ENCODE measurements around the gene ZNF622. TPM values are rescaled to one million over a fixed set of nuclear protein-coding genes. Genes with fewer than 3 reads are reported as not detected.

Gene ZNF622
- total and polyA plus RNA-seq, 2 donors (not counting 3 experiments of a cell fraction or from before 2014, with no cell fraction given): 10.0 to 26.6 TPM

DNA sequence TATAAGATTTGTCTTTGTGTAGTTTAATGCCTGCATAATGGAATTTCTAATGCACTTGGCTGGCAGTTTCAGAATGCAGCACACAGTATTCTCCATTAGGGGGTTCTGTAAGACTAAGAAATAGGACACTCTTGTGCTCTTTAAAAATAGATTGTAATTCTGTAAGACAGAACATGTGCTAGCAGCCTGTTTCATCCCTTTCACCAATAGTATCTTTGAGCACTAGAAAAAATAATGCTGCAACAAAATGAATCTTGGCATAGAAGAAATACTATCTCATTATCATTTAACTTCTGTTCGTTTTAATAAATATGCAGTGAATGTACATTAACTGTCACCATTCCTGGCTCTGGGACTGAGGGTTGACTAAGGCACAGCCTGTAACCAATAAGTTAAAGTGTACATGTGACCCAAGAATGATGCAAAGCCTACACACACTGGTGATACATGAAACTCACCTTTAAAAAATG, 23.8 kb upstream of the ZNF622 start:
- dilution Hi-C loops (cut with MboI; ENCODE audit: extremely low pct_ligation_motif_present, low sequenced_read_pairs): no loop called here
- no peak overlapping the region for H3K9ac ChIP-seq (replicated peaks; ENCODE audit: extremely low read depth, insufficient read depth, low read length)
- DNase-seq (ENCODE audit: low read depth, low spot score) (peak; percentile 41), FAIRE-seq (no peak)
- H3K4me3 ChIP-seq (replicated peaks in 1 of 3; ENCODE audit: insufficient read depth in 1 of 3, low read depth in 1 of 3, low read length in 3 of 3): no peak overlapping the region
- TF ChIP-seq MYC (IDR thresholded peaks at IDR 0.05; ENCODE audit: low read depth, low read length) (no peak), EZH2 (IDR thresholded peaks at IDR 0.05; ENCODE audit: borderline replicate concordance, low read depth, low read length, severe bottlenecking) (no peak), JUN (IDR thresholded peaks at IDR 0.05; ENCODE audit: borderline replicate concordance, insufficient read depth, insufficient read length, low read depth) (no peak)
- TF ChIP-seq, protein P1, sequence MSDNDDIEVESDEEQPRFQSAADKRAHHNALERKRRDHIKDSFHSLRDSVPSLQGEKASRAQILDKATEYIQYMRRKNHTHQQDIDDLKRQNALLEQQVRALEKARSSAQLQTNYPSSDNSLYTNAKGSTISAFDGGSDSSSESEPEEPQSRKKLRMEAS (IDR thresholded peaks at IDR 0.05; ENCODE audit: insufficient read depth, insufficient read length): no peak
- TF ChIP-seq, protein P2, sequence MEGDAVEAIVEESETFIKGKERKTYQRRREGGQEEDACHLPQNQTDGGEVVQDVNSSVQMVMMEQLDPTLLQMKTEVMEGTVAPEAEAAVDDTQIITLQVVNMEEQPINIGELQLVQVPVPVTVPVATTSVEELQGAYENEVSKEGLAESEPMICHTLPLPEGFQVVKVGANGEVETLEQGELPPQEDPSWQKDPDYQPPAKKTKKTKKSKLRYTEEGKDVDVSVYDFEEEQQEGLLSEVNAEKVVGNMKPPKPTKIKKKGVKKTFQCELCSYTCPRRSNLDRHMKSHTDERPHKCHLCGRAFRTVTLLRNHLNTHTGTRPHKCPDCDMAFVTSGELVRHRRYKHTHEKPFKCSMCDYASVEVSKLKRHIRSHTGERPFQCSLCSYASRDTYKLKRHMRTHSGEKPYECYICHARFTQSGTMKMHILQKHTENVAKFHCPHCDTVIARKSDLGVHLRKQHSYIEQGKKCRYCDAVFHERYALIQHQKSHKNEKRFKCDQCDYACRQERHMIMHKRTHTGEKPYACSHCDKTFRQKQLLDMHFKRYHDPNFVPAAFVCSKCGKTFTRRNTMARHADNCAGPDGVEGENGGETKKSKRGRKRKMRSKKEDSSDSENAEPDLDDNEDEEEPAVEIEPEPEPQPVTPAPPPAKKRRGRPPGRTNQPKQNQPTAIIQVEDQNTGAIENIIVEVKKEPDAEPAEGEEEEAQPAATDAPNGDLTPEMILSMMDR (IDR thresholded peaks at IDR 0.05; ENCODE audit: extremely low read depth in 1 of 2, insufficient read depth in 1 of 2, low read depth in 1 of 2, low read length in 2 of 2): peak; percentile 5 to 40
- H3K9me1 ChIP-seq (replicated peaks; ENCODE audit: control insufficient read depth, extremely low read depth, insufficient read depth, low read length): no peaks in the 10 kb centered on the region
- H3K27me3 ChIP-seq (ENCODE audit: control insufficient read depth in 2 of 2, insufficient read depth in 2 of 2, low read length in 2 of 2): peaks cover 0 to 3% of the 10 kb centered on the region in 2 experiments
- CTCF ChIA-PET: interaction anchor here (0.6 to 2.0 kb wide), 9 partner anchors 25 to 726 kb away, joined by 3 to 19 read pairs (median 5); no protein-coding TSS in a partner anchor
- no peaks in the 10 kb centered on the region for H3K36me3 ChIP-seq (ENCODE audit: control insufficient read depth in 2 of 2, extremely low read depth in 1 of 2, insufficient read depth in 2 of 2, low read length in 2 of 2)
- intact Hi-C loops (cut with micrococcal nuclease): loop anchor here (1.0 kb wide), 1 partner anchor 61 kb away; no protein-coding TSS in a partner anchor
- no peak overlapping the region for H3K27ac ChIP-seq (ENCODE audit: insufficient read depth, low read depth, low read length)
- POLR2A ChIA-PET: no interaction called here
- H3K4me1 ChIP-seq (ENCODE audit: control insufficient read depth, extremely low read depth, insufficient read depth, low read length): no peaks in the 10 kb centered on the region
- H3K4me2 ChIP-seq (ENCODE audit: insufficient read depth, low read length): no peak overlapping the region
- no peaks in the 10 kb centered on the region for H3K9me3 ChIP-seq (replicated peaks; ENCODE audit: control insufficient read depth, insufficient read depth, low read length)
- no peaks in the 10 kb centered on the region for H4K20me1 ChIP-seq (replicated peaks; ENCODE audit: control insufficient read depth, extremely low read depth, insufficient read depth, low read length)
- no TSS peak for BruUV-seq (replicated peaks)
- H3K79me2 ChIP-seq (ENCODE audit: control insufficient read depth, insufficient read depth, low read length): no peaks in the 10 kb centered on the region
- no peak overlapping the region for H2AFZ ChIP-seq (ENCODE audit: low read depth, low read length)
